Glomerular visceral epithelial cell (primary cell): ENCODE results near the gene TAP2.

ENCODE experiments used
- DNase-seq: peaks from one replicate; pipeline ENCODE4 v3.0.0-alpha.2; 2016; ENCODE audit errors: extremely low spot score

Gene TAP2

DNA sequence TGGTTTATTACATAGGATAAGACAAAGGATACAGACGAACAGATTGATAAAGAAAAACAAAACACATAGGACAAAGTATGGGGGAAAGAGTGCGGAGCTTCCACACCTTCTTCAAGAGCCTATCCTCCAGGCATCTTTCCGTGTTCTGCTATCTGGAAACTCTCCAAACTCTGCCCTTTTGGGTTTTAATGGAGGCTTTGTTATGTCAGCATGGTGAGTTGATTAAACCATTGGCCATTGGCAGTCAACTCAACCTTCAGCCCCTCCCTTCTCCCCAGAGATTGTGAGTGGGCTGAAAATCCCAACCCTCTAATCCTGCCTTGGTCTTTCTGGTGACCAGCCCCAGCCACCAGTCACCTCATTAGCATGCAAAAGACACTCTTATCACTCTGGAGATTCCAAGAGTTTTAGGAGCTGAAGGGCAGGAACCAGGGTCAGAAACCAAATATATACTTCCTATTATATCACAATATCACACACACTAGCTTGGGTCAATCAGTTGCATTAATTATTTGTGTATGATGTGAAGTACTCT lies 45.6 kb downstream of the TAP2 start:
- DNase-seq: no peak

DNA sequence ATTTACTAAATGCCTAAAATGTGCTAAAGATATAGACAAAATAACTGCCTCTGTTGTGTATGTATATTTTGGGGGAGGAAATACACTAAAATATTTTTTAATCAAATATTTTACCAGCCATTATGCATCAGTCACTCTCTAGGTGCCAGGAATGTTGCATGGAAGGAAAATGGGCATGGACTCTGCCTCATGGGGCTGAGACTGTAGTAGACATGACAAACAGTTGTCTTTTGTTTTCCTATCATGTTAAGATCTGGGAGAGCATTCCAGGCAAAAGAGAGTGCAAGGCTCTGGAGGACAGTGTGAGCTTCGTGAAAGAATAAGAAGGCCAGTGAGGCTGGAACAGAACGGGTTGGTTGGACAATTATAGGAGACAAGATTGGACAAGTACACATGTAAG lies 48.2 kb downstream of the TAP2 start:
- no peak for DNase-seq
